Fibroblast of skin of scalp (primary cell): Measurements from ENCODE around the gene PPY. TPM values are rescaled to one million over a fixed set of nuclear protein-coding genes. Genes with fewer than 3 reads are reported as not detected.
"Not testable (repeated sequence)": the region's sequence is repeated elsewhere in the genome, so short reads cannot be mapped to it uniquely, and the experiment has no call there.

ENCODE experiments used
- DNase-seq: peaks from one replicate; pipeline ENCODE4 v3.0.0-alpha.2; 2013
- polyA plus RNA-seq, 2 experiments: library from polyadenylated mRNA; unstranded; fragments of 120-200 nt; gene quantifications; one replicate each; pipeline ENCODE4 v1.2.1, GENCODE V29; 2013; ENCODE audit not compliant: insufficient read length in 2 of 2

Gene PPY, protein sequence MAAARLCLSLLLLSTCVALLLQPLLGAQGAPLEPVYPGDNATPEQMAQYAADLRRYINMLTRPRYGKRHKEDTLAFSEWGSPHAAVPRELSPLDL
- polyA plus RNA-seq (2013, experiment 1 of 2; ENCODE audit: insufficient read length): not detected
- polyA plus RNA-seq (2013, experiment 2 of 2; ENCODE audit: insufficient read length): not detected

DNA sequence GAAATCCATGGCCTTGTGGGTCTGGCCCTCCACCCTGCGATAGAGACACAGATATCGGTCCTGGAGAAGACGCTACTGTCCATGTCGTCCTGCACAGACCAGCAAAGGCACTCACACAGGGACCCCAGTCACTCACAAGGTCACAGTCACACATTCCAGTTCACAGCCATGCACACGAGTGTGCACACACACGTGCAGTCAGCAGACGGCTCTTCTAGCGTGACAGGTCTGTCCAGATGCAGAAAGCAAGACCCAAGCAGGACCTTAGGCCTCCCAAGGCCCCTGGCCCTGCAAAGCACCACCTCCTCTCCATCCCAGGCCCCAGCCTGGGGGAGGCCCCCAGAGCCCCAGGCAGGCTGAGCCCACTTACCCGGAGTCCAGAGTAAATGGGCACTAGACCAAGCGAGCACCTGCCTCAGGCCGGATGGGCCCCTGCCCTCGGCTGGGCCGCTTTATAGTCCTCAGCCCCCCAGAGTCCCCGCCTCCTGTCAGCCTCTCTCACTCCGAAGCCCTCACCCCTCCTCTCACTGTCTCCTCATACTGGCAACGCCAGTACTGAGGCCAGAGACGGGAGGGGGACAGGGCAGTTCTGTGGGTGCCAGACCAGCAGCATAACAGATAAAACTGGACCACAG is at the start of gene PPY:
Gene PPY, minus strand, starts transcription at position 426 of the 635 bp plus-strand sequence. CDS start 822 bp downstream, outside the sequence.
- no peak for DNase-seq

DNA sequence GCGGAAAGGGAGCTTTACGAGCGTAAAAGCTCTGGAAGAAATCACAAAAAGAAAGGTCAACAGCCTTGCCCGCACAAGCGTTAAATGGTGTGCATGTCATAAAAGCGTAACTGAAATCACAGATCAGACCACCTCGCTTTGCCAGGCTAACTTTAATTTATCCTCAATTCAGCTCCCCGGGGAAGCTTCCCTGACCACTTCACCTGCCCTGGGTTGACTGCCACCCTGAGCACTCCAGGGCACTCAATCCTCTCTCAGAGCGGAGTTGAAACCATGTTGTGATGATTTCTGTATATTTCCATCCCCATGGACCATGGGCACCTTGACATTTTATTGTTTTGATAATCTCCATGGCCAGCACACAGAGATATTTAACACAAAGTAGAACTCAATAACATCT is 46.0 kb upstream of the PPY start:
- DNase-seq: no peak

DNA sequence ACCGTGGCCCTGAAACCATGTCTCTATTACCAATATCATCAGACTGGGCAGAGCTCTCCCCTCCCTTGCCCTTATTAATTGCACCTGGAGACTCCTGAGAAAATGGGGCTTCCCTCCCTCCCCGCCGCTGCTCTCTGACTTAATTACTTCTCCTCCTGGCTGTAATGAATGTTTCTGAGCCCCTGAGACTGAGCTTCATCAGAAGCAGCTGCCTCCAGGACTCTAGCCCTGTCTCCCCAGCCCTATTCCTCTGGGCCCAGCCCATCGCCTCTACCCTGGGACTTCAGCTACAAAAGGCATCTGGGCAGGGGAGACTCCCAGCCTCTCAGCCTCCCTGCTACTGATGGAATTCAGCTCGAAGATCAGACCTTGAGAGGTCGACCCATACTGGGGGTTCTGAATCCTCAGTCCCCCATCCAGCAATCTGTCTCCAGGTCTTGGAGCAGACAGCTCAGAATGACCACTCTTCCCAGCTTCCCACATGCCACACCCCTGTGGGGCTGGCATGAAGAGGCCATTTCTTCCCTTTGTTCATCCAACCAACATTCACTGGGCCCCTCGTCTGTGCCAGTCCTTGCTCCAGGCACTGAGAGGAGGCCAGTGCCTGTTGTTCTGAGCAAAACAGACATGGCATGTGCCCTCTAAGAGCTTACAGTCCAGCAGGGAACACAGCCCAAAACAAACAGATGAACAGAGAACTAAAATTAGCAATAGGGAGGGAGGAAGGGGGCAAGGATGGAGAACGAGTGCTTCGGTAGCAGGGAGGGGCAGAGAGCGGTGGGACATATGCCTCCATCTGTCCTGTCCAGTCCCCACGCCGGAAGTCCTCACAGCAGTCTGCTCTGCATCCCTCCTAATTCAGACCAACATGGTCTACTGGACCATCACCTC is 45.1 kb upstream of the PPY start:
- DNase-seq: no peak

DNA sequence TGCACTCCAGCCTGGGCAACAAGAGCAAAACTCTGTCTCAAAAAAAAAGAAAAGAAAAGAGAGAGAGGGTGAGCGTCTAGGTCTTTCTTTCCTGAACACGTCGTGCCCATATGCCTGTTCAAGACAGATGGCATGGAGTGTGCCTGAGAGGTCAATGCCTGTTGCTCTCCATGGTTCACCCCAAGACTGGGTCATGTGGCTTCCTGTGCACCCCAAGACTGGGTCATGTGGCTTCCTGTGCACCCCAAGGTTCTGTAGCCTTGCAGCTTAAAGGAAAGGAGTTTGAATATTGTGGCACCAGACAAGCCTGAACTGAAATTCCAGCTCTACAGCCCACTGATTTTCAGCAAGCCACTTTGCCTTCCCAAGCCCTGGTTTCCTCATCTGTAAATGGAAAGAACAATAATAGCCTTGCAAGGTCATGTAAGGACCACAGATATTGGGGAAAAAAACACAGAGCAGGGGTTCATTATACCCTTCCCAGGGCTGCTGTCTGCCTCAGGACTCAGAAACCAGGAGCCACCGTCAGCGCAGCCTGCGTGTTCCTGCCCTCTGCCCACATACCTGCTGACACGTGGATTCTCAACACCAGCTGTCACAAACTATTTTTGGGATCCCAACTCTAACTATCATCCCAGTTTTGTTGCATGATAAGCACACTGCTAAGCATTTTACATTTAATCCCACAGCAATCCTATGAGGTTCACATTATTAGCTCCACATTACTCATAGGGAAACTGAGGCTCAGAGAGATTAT is 44.1 kb upstream of the PPY start:
- no peak for DNase-seq

DNA sequence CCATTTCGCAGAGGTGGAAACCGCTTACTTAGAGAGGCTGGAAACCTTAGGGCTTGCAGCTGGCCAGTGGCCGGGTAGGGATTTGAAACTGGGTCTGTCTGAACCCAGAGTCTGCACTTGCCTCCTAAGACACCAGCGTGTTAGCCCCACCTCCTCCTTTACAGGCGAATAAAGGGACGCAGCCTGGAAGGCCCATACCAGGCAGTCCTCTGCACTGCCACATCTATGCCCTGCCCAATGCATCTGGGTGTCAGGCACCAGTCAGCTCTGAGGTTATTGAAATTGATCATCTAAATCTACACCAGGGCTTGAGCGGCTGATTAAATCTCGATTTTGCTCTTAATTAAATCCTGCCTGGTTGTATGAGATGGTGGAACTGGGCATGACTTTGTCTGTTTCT is 42.2 kb upstream of the PPY start:
- DNase-seq: no peak

DNA sequence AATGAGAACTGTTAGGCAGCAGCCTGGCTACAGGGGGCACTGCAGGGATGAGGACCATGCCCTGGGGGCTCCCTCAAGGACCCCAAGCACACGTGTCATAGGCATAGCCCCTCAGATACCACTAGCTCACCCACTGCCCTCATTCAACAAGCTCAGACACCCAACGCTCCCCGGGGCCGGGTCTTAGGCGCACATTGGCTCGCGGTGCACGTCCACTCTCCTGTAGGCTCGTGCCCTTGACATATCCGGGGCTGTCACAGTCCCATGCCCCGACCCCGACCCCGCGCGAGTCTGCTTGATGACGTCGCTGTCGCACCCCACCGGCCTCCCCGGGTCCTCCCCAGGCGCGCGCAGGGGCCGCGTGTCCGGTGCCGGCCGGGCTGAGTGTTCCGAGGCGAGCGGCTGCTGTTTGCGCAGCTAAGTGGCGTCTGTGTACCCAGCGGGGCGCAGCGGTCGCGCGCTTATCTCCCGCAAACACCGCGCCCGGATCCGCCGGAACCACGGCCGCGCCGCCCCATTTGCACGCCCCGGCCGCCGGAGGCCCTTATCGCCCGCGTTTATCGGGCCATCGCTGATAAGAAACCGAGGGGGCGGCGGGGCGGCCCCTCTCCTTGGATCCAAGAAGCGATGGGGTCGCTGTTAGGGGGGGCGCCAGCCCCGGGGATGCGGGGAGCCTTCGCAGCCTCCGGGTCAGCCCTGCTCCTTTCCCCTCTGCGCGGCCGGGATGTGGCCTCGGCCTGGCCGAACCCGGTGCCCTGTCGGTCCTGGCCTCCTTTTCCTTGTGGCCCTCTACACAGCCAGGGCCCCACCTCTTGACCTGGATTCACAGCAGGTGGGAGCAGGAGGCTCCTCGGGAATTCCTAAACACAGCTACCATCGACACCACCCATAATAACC is 41.5 kb upstream of the PPY start:
- DNase-seq: no peak

DNA sequence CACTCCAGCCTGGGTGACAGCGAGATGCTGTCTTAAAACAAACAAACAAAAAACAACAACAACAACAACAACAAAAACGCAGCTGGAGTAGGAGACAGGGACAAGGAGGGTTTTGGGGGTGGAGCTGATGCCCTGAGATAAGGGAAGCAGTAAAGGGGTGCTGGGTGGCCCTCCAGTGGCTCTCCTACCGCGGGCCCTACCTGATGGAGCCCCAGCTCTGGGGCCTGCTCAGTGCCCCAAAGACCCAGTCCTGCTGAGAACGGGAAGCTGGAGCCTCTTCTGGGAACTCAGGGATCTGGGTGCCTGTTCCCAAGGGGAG is 40.9 kb upstream of the PPY start:
- DNase-seq: no peak

DNA sequence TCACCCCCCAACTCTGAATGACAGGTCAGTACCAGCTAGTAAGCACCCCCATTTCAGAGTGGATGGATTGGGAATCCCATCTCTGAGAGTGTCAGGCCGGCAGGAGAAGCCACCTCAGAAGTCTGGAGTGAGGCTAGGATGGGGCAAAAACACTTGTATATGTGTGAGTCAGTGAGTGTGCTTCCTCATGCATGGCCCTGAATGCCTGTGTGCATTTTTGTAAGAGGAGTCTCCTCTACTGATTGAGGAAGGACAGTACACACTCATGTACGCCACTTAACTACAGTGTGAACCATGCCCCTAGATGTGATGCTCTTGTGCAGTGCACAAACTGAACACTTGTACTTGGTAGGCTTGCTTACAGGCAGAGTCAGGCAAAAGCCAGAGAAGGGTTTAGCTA is 39.9 kb upstream of the PPY start:
- DNase-seq: no peak

DNA sequence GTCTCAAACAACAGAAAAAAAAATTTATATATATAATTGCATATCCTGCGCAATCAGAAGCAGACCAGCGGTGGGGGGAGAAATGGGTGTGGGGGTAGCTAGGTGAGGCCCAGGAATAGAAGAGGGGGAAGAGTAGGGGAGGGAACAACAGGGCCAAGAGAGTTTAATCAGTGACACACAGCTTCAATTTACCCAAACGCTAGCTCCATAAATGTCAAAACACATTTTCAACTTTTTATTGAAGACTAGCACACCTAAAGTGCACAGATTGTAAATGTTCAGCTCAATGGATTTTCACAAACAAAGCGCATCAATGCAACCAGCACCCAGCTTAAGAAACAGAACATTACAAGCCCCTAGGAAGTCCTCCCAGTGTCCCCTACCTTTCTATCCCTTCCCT is 37.4 kb upstream of the PPY start:
- no peak for DNase-seq

DNA sequence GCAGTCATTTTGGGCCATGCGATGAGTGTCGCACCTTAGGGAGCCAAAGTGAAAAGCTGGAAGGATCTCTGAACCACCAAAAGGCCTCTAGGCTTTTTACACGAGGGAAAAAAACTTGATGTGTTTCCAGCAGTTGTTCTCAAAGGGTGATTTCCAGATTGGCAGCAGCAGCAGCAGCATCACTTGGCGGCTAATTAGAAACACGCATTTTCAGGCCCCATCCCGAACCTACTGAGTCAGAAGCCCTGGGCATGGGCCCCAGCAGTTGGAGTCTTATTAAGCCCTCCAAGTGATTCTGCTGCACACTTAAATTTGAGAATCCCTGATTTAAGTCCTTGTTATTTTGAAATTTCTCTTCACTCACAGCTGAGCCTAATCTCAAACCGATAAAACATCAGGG is 36.7 kb upstream of the PPY start:
- DNase-seq: peak; percentile 36

DNA sequence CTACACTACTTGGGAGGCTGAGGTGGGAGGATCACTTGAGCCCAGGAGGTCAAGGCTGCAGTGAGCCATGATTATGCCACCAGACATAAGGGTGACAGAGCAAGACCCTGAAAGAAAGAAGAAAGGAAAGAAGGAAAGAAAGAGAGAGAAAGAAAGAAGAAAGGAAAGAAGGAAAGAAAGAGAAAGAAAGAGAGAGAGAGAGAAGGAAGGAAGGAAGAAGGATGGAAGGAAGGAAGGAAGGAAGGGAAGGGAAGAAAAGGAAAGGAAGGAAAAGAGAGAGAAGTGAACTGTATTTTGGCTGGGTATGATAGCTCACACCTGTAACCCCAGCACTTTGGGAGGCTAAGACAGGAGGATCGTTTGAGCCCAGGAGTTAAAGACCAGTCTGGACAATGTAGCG is 35.8 kb upstream of the PPY start:
- no peak for DNase-seq

DNA sequence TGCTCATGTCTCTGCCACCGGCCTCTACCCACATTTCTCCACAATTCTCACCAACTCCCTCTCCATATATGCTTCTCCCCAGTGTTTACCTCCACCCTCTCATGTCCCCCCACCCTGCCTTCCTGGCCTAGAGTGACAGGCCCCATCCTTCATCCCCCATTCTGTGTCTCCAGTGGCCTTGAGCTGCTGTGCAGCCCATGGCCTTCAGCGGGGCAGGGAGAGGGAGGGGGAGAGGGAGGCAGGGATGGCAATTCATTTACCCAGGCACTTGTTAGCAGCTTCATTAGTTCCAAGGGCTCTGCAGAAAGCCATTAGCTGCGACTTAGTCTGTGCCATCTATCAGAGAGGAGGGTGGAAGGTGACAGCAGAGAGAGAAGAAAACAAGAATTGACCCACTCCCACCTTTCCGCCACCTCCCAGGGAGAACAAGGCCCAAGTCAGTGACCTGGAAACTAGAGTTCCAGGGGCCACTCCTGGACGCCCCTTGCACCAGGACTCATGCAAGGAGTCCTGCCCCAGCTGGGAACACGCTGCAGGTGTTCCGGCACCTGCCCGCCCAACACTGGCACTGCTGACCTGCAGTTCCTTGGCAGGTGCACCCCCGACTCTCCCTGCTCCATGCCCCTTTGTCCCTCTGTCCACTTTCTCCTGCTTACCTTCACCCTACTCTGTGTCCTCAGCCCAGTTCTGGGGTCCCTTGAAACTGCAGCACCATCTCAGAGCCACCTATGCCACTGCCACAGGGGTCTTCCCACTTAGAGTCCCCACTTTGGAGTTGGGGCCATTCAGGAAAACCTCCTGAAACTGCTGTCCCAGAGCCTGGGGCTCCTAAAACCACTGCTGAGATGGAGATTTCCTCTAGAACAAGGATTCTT is 34.9 kb upstream of the PPY start:
- no peak for DNase-seq

DNA sequence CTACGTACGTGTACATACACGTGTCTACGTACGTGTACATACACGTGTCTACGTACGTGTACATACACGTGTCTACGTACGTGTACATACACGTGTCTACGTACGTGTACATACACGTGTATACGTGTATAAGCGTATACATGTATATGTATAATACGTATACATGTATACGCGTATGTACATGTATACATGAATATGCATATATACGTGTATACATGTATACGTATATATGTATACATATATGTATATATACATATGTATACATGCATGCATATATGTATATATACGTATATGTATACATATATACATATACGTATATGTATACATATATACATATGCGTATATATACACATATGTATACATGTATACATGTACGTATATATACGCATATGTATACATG is 33.6 kb upstream of the PPY start:
- DNase-seq: no peak

DNA sequence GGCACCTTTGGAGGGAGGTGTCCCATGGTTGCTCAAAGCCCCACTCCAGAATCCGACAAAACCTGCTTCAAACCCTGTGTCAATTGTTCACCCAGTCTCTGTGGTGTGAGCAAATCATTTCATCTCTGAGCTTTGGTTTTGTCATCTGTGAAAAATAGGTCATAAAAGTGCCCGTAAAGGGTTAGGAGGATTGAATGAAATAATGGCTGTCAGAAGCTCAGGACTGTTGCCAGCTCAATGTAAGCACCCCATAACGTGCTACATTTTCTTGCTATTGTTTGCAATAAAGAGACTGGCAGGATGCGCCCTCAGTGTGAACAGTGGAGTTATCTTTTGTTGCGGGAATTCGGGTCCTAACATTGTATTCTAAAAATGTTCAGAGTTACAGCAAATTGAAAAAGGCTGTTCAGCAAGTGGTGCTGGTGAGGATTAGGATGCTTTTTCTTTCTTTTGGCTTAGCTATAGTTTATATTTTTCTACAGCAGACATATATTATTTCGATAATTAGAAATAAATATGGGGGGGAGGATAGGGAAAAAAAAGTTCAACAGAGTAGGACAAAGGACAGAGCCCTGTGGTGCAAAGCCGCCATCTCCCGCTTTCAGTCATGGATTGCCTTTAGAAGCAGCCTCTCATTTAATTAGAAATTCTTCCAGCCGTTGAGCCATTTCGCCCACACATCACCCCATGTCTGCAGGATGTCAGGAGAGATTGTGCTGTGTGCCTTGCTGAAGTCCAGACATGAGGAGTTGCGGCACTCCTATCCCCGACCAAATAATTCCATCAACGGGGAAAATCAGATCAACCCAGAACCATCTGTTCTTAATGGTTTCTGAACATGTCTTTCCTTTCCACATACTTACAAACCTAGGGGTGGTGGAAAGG is 32.3 kb upstream of the PPY start:
- no peak for DNase-seq

DNA sequence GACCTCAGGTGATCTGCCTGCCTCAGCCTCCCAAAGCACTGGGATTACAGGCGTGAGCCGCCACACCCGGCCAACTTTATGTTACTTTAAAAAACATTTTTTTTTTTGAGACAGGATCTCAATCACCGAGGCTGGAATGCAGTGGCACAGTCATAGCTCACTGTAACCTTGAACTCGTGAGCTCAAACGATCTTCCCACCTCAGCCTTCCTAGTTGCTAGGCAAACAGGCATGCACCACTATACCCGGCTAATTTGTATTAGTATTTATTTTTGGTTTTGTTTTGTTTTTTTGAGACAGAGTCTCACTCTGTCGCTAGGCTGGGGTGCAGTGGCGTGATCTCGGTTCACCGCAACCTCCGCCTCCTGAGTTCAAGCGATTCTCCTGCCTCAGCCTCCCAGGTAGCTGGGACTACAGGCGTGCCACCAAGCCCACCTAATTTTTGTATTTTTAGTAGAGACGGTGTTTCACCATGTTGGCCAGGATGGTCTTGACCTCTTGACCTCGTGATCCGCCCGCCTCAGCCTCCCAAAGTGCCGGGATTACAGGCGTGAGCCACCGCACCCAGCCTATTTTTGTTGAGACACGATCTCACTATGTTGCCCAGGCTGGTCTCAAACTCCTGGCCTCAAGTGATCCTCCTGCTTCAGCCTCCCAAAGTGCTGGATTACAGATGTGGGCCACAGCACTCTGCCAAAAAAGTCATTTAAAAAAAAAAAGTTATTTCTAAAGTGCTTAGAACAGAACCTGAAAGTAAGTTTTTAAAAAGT is 30.4 kb upstream of the PPY start:
- not testable (repeated sequence) for DNase-seq

DNA sequence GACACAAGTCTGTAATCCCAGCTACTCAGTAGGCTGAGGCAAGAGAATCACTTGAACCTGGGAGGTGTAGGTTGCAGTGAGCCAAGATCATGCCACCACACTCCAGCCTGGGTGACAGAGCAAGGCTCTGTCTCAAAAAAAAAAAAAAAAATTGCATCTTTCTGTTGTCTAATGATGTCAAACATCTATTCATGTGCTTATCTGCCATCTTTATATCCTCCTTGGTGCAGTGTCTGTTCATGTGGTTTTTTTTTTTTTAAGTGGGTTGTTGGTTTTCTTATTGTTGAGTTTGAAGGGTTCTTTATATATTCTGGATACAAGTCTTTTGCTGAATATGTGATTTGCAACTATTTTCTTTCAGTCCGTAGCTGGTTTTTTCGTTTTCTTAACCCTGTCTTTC is 29.2 kb upstream of the PPY start:
- not testable (repeated sequence) for DNase-seq

DNA sequence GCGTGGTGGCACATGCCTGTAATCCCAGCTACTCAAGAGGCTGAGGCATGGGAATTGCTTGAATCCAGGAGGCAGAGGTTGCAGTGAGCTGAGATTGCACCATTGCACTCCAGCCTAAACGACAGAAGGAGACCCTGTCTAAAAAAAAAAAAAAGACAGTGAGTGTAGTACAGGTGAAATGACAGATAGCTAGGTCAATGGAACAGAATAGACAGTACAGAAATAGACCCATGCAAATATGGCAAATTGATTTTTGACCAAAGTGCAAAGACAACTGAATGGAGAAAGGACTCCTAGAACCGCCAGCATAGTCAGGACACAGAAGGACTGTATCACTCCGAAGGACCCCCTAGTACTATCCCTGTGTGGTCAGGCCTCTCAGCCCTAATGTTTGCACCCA is 28.1 kb upstream of the PPY start:
- DNase-seq: no peak

DNA sequence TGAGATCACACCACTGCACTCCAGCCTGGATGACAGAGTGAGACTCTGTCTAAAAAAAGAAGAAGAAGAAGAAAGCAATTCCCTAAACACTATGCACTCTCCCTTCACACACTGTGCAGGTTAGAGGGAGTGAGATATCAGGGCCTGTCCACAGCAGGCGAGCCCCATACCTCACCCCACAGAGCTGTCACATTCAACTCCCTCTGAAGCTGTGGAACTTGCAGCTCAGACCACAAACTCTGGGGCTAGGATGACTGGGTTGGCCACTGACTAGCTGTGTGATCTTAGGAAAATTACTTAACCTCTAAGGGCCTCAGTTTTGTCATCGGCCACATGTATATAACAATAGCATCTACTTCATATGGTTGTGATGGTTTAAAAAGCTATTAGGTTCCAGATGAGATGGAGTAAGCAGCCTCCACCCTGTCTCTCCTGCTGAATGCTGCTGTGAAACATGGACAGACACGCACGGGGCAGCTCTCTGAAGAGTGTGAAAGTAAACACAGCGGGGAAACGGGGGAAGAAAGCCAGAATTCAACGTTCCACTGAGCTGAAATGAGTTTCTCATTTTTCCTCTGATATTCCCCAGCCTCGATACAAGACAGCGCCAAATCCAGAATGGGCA is 25.1 kb upstream of the PPY start:
- DNase-seq: no peak

DNA sequence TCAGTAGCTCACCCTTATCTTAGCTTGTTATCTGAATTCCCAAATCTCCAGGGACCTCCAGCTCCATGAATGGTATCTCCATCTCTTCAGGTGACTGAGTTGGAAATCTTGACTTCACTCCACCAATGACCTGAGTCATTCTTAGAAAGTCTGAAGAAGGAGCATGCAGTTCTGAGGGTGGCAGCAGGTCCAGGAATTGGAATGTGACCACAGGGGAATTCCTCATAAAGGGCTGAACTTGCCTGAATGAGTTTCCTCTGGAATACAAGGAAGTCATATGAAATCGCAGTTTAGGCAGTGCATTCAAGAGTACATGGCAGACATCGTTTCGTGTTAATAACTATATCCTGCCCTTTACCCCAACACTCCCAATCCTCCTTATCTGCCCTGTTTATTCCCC is 24.0 kb upstream of the PPY start:
- DNase-seq: no peak
